Stimulated activated CD8-positive, alpha-beta memory T cell treated with anti-CD3 and anti-CD28 coated beads, Interleukin-4, amount 100 ng/mL, for 1 hour (primary cell): ENCODE data around the gene CCDC116.
"Not testable (repeated sequence)": the region's sequence is repeated elsewhere in the genome, so short reads cannot be mapped to it uniquely, and the experiment has no call there.

Source experiments
- DNase-seq, 2 donors: peaks; one replicate each; pipeline ENCODE4 v3.0.0-alpha.2; 2020; ENCODE audit warnings: low read depth in 2 of 2, low spot score in 1 of 2

The CCDC116 gene

GRCh38 chr22:21606775-21607174 lies 25.8 kb upstream of the CCDC116 start:
- no peak for DNase-seq

GRCh38 chr22:21609556-21610157 lies 22.9 kb upstream of the CCDC116 start:
- not testable (repeated sequence) for DNase-seq

DNA sequence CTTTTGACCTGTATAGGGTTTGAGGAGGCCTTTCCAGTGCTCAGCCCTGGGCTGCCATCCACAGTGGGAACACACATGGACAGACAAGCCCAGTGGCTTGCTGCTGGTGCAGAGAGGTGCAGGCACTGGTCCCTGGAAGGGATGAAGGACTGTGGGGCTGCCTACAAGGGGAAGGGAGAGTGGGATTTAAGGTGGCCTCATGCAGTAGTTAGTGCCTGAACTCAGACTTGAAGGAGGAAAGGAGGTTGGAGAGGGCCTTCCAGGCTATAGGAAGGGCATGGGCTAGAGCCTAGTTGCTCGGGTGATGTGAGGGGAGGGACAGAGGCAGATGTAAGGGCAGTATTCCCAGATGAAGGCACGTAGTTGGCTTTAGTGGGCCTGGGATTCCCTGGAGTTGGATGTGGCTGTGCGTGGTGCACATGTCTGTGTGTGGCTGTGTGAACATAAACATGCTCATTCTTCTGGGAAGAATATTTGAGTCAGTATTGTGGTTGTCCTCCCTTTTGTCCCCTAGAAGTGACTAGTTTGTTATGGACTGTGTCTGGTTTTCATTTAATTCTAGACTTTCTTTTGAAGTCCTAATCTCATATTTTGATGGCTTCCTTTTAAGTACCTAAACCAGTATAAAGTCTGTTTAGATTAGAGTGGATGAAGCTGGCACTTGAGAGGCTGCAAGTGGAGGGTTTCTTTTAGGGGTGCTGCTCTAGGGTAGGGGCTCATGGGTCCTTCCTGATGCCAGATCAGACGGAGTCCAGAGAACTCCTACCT lies 21.2 kb upstream of the CCDC116 start:
- DNase-seq, result no peak

DNA sequence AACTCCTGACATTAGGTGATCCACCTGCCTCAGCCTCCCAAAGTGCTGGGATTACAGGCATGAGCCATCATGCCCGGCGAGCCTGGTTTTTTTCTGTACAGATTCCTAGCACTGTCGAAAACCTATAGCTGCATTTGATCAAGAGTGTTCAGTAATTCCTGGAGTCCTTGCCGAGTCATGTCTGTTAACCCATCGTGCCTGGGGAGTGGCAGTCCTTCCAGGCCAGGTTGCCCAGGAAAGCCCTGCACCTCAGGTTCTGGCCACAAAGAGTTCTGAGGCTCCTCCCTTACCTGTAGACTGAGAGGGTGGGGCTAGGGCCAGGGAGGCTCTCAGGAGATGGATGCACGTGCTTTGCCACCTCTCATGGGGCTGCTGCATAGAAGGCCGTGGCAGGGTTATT lies 19.7 kb upstream of the CCDC116 start:
- DNase-seq, result no peak

DNA sequence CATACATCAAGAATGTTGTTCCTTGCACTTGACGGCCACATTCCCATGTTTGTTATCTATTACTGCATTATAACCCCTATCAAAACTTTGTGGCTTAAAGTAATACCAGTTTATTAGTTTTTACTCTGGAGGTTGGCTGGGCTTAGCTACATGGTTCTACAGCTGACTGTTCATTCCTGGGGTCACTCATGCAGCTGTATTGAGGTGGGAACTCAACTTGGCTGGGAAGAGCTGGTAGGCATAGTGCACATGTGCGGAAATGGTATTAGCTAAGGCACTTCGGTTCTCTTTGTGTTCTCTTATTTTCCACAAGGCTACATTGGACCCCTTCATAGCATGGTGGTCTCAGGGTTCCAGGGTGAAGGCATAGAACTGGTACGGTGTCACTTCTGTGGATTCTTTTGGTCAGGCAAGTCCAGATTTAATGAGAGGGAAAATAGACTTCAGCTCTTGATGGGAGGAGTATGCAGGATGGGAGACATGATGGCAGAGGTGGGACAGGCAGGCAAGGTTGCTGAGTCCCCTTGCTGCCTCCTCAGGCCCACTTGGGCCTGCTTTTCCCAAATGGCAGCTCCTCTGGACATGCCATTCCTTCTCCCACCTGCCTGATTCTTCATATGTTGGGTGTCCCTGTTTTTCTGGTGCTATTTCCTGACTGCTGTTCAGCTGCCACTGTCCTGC lies 18.9 kb upstream of the CCDC116 start:
- no peak for DNase-seq

DNA sequence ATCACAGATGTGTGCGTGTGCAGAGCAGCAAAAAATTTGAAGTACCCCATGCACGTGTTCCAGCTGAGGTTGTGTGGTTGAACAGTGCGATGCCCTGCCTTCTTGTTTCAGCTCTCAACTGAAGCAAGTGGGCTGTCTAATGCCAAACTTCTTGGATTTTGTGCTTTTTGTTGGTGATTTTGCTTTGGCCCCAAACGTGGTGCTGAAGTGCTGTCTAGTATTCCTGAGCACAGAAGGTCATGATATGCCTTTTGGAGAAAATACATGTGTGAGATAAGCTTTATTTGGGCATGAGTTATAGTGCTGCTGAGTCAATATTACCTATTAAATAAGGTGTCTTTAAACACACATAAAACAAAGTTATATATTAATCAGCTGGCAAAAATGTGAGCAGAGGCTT lies 16.8 kb upstream of the CCDC116 start:
- no peak for DNase-seq

DNA sequence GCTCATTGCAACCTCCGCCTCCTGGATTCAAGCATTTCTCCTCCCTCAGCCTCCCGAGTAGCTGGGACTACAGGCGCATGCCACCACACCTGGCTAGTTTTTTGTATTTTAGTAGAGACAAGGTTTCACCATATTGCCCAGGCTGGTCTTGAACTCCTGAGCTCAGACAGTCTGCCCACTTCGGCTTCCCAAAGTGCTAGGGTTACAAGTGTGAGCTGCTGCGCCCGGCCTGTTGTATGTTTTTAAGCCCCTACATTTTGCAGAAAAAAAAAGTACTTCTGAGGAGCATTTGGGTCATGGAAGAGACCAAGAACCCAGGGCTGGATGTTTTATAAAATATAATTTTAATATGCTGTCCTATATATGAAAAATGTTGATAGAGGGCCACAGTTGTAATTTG lies 15.2 kb upstream of the CCDC116 start:
- not testable (repeated sequence) for DNase-seq

DNA sequence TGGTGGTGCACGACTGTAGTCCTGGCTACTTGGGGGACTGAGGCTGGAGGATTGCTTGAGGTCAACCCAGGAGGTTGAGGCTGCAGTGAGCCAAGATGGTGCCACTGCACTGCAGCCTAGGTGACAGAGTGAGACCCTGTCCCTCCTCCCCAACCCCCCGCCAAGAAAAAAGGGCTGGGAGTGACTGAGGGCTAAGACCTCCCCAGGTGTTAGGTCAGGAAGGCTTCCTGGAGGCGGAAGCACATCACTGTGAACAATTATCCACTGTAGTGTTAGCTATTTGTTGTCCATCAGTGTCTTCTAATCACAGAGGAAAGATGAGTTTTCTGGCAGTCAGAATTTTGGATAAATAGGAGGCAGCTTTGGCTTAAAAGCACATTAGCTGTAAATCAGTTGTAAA lies 11.5 kb upstream of the CCDC116 start:
- no peak for DNase-seq

DNA sequence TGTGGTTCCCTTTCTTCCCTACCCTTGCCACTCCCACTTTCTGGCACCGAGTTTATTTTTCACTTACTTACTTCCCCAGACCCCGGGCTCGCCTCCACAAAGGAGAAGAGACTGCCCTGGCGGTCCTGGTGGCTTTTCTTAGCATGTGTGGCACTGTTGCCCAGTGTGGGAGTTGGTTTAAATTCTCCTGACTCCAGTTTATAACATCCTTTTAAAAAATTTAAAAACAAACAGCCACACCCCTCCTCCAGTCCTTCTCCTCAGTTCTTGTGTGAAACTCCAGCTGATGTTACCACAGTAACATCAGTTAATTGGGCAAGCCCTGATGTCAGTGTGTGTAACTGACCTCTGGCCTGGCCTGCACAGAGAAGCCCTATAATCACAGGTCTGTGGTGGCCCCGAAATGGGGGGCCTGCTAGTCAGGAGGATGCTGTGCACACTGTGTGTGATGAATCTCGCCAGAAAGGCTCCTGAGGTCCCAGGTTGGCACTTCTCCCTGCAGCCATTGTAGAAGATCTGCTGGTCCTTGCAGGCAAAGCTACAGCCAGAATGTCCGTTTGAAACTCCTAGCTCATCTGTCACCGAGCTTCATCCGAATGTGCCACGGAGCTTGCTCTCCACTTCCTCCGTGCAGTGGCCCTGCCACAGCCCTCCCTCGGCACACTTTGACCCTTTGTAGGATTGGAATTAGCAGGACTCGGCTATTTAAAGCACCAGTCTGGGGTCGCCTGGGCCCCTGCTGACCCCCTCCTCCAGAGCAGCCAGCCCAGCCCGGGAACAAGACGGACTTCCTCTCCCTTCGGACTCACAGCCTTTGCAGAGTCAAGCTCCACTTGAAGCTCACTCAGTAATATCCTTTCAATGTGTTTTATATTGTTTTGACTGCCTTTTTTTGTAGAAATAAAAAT lies 10.3 kb upstream of the CCDC116 start:
- no peak for DNase-seq

- DNase-seq, result no peak
Observed at GRCh38 chr22:21622919-21623647, 9.5 kb upstream of the CCDC116 start.

DNA sequence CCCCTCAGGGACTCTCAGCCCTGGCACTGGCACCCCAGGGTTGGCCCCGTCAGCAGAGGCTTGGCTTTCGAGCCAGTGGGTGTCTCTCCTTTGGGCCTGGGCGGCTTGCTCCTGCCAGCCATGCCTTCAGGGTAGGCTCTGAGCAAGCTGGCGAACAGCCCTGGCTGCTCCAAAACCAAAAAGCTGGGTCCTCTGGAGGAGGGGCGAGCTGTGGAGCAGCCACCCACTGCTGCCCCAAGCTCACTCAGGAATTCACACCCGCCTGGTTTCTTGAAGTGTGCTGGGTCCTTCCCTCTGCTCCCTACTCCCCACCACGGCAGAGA lies 9.0 kb upstream of the CCDC116 start:
- DNase-seq, result no peak

DNA sequence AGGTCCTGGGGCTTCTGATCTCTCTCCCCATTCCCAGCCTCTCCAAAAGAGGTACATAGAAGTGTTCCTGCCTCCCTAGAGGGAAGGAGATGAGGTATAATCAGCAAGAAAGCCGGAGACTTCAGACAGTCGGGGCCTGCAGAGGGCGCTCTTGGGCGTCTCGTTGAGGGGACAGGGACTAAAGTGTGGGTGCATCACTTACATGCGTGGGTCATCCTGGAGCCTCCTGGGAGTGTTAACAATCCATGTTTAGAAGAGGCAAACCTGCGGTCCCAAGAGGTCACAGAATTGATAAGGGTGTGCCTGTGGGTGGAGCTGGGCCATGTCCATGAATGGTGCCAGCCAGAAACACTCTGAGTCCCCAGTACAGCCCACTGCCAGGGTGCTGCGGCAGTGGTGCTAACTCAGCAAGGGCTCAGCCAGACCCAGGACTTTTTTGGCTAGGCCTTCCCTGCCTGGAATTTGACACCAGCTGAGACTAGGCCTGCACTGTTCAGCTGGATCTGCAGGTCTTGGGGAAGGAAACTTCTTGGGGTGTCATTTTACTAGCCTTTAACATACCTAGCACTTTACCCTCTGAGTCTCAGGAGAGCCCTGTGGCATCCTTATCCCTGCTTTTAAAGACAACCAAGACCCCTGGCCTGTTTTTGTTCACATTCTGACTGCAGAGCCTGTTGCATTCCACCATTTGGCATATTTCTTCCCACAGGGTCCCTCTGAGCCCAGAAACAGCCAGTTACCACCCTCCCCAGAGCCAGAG lies 8.3 kb upstream of the CCDC116 start:
- no peak for DNase-seq

GRCh38 chr22:21624880-21625791 lies 7.4 kb upstream of the CCDC116 start:
- no peak for DNase-seq

- DNase-seq, result no peak
Observed at GRCh38 chr22:21626073-21626734, 6.4 kb upstream of the CCDC116 start.

DNA sequence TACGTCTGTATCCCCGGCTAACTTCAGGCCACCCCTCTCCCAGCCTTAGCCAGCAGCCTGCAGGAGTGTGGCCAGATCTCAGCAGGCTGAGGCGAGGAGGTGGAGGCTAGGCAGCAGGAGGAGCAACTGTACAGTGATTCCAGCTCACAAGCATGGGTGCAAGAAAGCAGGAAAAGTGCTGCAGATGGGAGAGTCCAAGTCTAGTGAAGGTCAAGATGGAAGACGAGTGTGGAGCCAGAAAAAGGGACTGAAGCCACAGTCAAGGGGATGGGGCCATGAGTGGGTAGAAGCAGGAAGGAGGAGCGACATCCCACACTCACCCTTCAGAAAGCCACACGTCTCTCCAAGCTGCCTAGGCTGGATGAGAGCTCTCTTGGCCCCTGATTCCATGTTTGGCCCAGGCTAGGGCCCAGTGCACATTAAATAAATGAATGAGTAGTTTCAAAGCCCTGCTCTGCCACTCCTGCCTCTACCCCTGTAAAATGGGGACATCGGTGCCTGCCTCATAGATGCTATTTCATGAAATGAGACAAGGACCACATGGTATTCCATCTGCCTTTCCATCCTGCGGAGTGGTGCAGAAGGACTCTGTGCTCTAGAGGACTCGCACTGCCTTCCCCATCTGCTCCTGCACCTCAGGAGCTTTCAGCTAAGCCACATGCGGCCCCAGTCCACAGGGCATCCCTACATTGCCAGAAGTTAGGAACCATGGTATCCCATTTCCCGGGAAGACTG lies 5.7 kb upstream of the CCDC116 start:
- no peak for DNase-seq

- no peak for DNase-seq
Observed at GRCh38 chr22:21628386-21629254, 3.9 kb upstream of the CCDC116 start.
